NCI-H1048 (cell line): Measurements from ENCODE around the gene SLC25A34.

Source experiments
- DNase-seq: peaks from one replicate; lab custom pipeline; 2025; lab: John Stamatoyannopoulos, UW

Gene SLC25A34

DNA sequence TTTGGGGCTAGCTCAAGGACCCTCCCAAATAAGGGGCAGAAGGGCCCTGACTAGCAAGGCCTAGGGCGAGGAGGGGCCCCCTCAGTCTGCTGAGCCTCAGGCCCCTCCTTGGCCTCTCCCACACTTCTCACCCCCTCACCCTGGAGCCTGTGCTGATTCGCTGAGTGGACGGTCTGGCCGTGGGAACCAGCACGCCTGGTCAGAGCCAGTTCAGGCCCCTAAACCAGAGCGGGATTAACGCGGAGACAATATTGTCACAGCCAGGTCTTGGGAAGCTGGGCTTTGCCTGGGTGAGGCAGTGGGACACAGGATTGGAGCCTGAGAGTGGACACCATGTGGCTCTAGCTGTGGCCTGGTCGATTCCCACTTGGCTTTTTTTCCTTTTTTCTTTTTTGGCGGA is 17.7 kb downstream of the SLC25A34 start:
- no peak for DNase-seq

DNA sequence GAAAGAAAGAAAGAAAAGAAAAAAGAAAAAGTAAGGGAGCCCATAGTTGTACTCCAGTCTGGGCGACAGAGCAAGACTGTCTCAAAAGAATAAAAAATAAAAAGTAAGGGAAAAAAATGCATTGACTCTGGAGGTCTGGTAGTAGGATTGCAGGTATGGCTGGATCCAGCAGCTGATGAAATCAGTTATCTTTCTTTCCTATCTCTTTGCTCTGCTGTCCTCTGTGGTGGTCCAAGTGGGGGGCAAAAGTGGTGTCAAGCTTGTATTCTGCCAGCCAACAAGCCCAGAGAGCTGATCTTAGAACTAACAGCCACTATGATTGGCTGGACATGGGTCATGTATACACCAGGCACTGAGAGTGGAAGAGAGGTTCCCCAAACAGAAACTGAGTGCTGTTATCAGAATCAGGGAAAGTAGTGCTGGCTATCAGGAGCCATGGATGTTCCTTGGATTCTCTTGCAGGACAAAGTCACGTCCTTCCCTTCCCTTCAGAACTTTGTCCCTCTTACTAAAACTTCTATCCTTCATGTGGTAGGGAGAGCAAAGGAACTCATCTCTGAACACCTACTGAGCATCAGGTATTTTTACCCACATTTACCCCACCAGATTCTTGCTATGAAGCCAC is 19.1 kb downstream of the SLC25A34 start:
- DNase-seq: no peak

DNA sequence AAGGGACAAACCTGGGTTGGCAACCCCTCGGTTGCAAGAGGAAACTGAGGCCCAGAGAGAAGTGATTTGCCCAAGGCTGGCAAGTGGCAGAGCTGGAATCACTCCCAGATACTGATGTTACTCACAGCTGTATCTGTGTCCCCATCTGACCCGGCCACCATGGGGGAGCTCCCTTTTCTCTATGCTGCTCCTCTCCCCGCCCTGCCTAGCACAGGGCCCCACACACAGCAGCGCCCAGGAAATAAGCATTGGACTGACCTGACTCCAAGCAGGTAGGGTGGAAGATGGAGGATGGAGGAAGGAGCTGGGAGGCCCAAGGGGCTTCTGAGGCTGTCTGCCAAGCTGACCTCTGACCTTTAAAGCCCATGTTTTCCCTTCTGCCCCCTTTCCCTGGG is 19.6 kb downstream of the SLC25A34 start:
- no peak for DNase-seq

DNA sequence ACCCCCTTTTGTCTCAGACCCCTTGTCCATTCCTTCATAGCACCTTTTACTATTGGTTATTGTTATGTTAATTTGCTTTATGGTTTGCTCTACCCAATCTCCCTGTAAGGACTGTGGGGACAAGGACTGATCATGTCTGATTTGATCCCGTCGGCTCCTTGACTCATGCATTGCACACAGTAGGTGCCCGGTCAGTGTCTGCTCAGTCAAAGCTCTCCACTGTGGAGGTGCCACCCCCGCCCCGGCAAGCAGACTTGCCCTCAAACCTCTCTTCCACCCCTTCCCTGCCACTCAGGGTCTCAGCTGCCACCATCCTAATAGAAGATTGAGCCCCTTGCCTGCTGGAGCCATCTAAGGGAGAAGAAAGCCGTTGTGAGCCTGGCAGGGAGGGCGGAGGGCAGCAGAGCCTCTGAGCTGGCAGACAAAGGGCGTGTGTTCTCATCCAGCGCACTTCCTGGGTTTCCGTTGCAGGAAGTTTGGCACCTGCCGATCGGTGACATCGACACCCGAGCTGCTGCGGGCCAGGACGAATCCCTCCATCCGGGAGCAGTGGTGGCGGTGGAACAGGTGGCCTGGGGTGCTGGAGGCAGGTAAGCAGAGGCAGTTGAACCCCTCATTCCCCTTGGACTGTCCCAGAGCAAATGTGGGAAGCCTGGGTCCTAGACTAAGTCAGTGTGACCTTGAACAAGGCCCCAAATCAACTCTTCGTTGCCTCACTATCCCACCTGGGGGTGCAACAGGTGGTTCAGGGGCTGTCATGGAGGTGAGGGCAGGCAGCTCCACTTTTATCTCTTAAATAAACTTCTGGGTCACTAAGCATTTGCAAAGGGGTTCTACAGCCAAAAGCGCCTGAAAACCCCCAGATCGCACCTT is 20.3 kb downstream of the SLC25A34 start:
- peak; percentile 57 for DNase-seq

DNA sequence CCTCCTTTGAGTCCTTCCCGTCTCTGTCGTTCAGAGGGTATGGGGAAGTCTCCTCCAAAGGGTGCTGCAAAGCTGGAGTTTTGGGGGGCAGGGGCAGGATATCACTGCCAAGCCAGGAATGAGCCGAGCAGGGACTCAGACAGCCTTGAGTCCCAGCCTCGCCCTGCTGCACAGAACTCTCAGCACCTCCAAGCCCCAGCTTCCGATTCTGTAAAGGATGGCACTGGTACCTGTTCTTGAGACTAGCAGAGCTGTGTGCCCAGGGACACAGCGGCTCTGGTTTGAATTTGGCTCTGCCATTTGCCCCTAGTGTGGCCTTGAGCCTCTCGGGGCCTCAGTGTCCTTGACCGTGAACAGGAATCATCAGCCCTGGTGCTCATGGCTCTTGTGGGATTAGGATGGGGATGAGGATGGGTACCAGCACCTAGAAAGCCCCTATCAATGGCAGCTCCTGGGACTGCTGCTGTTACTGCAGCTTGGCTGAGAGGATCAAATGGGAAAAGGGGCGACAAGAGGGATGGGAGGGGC is 21.0 kb downstream of the SLC25A34 start:
- no peak for DNase-seq

DNA sequence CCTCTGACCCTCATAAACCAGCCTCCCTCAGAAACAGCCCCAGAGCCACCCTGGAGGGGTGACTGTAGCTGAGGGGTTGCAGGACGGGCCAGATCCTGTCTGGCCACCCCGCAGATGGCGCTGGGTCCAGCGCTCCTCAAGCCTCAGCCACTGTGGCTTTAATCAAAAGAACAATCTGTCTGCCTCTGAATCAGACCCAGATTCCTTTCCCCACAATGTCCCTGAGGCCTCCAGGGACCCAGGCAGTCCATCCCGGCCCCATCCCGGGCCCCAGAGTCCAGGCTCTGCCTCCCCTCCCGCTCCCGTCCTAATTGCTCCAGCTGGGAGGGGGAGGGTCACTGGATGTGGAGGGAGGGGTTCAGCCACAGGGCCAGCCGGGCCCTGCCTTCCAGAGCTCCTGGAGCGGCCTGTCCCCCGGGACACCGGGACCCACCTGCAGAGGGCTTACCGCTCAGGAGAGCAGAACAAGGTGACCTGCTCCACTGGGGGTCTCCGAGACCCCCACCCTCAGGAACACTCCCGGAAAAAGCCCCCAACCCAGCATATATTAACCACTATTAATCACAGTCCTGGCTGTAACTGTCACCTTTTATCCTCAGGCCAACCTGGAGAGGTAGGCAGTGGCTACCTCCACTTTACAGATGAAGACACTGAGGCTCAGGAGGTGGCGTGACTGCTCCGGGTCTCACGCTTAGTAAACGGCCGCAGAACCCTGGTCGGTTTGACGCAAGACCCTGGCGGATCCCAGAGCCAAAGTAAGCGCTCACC is 21.7 kb downstream of the SLC25A34 start:
- no peak for DNase-seq

DNA sequence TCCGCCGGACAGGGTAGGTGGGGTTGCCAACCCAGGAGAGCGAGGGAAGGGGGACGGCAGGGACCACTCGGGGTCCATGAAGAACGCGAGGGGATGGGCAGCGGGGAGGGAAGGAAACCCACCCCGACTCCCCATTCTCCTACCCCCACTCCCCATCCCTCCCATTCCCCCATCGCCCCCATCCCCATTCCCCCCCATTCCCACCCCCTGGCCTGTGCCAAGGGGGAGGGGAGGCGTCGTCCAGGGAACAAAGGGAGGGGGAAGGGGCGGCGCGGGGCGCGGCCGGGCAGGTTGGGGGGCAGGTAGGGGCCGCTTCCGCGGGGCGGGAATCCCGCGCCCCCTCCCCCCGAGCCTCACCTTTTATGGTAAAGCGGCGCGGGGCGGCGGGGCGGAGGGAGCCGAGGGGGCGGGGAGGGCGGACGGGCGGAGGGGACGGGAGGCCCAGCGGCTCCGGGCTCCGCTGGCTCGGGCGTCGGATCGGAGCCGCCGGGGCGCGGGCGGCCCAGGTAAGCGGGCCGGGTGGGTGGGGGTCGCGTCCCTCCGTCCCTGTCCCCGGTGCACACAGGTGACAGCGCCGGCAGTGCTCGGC is 22.4 kb downstream of the SLC25A34 start, which contains the start of gene FBLIM1:
Gene FBLIM1 (plus strand): TSS at position 453 of the 589 bp plus-strand sequence. CDS start 6,189 bp downstream, outside the sequence.
- DNase-seq: no peak

DNA sequence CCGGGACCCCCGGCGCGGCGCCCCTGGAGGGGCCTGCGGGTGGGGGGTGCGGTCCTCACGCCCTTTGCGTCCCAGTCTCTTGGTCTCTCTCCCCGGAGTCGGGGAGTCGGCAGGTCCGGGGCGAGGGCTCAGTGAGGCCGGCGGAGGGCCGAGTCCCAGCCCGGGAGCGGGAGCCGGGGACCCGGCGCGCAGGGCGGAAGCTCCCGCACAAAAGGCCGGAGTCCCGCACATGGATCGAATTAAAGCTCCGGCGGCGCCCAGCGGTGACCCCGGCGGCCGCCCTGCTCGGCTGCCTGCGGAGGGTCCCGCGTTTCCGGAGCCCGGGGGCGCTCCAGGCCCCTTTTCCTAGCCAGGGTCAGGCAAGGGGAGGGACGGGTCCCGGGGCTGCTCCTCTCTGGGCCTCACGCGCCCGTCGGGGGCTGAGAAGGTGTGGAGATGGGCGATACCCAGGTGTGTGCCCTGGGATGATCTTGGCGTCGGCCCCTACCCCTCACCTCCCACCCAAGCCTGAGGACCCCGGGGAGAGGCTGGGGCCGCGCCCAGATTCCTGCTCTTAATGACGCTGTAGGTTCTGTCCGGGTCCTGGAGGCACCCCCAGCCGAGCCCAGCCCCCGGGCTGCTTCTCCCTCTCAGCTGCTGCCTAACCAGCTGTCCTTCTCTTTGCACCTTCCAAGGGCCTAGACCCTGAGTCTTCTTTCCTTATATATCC is 23.0 kb downstream of the SLC25A34 start:
- no peak for DNase-seq

DNA sequence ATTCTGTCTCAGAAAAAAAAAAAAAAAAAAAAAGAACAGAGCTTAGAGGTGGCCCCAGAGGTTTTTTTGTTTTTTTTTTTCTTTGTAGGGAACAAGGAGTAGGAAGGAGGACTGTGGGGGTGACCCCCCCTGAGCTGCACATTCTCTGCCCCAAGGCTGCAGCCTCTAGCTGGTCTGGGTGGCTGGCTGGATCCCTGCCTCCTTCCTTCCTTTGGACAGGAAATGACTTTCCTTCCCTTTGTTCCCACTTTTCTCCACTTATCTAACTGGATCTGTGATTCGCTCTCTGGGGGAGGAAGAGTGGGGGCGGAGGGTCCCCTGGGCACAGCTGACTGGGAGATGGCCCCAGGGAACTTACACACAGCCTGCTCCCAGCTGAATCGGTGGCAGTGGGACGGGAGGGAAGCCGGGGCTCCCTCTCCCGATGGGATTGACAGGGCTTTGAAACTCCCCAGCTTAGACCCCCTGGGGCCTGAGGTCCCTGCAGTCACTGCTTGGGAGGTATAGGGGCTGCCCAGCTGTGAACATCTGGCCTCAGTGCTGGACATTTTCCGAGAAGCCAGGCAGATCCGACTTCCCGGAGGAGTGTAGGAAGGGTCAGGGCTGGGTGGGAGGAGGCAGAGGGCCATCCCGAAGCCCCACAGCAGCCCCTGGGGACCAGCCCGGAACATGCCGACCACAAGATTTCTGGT is 24.6 kb downstream of the SLC25A34 start:
- DNase-seq: no peak

DNA sequence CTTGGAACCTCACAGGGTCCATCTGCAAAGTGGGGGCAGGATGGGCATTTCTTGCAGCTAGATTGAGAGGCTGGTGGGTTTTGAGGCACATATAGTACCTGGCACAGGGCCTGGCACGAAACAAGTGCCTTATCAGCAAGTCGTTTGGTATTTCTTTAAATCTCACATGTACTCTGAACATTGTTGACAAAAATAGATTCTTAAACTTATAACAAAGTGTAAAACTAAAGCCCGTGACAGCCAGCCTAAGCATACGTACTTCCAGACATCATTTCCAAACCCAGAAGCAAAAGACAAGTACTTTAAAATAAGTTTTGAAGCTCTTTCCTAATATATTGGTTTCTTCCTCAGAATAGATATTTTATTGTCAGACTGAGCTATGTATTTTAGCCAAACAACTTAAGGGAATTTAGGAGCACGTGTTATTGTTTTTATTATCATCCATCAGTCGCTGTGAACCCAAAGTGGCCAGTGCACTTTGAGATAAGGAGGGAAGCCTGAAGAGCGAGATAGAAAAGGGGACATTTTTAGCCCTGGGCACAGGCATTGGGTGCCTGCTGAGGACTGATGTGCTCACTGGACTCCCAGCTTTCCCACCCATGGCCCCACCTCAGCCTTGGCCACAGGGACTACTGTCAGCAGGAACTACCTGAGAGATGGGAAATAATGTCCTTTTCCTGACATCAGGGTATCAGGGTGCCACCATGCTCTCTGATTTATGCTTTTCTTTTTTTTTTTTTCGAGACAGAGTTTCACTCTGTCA is 25.5 kb downstream of the SLC25A34 start:
- no peak for DNase-seq

DNA sequence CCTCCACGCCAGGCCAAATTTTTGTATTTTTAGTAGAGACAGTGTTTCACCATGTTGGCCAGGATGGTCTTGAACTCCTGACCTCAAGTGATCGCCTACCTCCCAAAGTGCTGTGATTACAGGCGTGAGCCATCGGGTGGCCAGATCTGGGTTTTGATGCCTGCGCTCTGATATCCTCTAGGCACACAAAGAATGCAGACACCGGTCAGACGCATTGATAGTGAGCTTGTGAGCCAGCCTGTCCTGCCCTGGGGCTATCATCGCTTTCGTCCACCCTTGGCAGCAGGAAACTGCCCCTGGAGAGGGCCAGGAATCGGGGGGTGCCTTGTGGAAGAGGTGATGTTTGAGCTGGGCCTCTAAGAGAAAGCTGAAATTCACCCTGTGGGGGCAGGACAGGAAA is 26.5 kb downstream of the SLC25A34 start:
- no peak for DNase-seq

DNA sequence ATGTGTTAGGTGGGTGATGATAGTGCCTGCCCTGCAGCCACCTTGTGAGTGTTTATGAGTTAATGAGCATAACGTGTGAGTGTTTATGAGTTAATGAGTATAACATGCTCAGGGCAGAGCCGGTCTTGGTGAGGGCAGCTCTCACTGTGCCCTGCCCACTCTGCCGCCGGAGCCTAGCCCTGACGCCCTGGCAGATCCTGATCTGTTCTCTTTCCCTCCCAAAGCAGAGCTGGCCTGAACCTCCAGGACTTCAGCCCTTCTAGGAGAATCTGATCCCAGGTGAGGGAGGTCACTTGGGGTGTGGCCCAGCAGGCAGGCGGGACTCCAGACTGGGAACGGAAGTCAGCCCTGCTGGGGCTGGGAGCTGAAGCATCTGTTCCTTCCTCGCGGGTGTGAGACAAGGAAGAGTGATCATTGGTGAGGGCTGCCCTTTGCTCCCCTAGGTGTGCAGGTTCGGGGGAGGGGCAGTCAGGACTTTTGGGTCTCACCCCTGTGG is 28.3 kb downstream of the SLC25A34 start:
- no peak for DNase-seq

DNA sequence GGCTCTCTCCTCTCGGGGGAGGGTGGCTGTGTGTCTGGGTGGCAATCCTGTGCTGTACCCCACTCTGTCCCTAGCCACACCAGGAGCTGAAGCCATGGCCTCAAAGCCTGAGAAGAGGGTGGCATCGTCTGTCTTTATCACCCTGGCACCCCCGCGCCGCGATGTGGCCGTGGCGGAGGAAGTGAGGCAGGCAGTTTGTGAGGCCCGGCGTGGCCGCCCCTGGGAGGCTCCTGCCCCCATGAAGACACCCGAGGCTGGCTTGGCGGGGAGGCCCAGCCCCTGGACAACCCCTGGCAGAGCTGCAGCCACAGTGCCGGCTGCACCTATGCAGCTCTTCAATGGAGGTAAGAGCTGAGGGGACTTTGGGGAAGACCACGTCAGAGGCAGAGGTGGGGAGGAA is 28.8 kb downstream of the SLC25A34 start:
- no peak for DNase-seq

DNA sequence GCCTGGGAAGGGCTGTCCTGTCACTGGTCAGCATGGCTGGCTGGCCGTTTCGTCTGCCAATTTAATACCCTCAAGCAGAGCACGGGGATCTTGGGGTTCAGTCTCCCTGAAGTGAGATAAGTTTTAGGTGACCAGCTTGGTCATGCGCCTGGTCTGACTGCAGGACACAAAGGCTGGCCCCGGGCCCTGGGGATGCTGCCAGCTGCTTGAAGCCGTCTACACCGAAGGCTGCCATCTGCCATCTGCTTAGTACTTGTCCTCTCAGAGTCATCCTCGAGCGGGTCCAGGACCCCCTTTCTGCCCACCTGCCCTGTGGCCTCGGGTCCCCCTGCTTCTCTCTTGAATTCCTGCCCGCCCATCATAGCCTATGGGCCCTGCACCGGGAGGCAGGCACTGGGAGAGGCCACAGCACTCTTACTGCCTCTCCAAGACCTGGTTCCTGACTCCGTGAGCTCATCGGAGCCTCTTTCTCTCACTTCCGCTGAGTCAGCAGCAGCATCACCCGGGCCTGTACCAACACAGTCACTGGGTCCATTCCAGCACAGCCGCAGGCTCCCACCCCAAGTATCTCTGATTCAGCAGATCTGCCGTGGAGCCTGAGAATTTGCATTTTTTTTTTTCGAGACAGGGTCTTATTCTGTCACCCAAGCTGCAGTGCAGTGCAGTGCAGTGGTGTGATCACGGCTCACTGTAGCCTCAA is 29.6 kb downstream of the SLC25A34 start:
- no peak for DNase-seq

DNA sequence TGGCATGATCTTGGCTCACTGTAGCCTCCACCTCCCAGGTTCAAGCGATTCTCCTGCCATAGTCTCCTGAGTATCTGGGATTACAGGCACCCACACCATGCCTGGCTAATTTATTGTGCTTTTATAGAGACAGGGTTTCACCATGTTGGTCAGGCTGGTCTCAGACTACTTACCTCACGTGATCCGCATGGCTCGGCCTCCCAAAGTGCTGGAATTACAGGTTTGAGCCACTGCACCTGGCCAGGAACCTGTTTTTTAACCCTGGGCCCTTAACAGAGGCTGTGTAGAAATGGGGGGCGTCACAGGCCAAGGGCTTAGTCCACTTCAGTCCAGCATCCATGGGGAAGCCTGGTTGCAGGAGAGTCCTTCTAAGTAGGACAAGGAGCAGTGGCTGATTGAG is 31.9 kb downstream of the SLC25A34 start:
- DNase-seq: no peak

DNA sequence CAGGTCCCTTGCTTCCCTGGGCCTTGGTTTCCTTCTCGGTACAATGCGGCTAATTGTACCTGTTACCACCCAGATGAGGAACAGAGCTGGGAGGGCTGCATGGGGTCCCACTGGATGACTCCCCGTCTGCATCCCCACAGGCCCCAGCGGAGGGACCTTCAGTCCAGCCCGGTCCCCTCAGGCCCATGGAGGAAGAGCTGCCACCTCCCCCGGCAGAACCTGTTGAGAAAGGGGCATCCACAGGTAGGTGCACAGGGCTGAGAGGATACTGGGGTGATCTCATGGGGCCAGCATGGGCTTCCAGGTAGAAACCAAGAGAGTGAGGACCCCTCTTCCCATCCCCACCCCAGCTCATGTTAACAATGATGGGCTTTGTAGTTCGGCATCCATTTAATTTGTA is 32.3 kb downstream of the SLC25A34 start:
- no peak for DNase-seq

DNA sequence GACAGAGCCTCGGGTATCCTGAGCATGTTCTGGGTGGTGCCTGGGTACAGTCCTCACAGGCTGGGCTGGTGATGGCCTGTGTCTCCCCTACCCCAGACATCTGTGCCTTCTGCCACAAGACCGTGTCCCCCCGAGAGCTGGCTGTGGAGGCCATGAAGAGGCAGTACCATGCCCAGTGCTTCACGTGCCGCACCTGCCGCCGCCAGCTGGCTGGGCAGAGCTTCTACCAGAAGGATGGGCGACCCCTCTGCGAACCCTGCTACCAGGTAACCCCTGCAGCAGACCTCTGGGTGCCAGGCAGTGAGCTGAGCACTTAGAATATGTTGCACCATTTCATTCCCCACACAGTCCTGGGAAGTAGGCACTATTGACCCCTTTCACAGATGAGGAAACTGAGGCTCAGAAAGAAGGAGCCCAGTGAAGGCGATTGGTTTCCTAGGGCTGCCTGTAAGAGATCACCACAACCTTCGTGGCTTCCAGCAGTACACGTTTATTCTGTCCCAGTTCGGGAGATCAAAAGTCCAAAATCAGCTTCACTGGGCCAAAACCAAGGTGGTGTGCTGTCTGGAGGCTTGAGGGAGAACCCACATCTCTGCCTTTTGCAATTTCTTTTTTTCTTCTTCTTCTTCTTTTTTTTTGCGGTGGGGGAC is 34.4 kb downstream of the SLC25A34 start:
- no peak for DNase-seq

DNA sequence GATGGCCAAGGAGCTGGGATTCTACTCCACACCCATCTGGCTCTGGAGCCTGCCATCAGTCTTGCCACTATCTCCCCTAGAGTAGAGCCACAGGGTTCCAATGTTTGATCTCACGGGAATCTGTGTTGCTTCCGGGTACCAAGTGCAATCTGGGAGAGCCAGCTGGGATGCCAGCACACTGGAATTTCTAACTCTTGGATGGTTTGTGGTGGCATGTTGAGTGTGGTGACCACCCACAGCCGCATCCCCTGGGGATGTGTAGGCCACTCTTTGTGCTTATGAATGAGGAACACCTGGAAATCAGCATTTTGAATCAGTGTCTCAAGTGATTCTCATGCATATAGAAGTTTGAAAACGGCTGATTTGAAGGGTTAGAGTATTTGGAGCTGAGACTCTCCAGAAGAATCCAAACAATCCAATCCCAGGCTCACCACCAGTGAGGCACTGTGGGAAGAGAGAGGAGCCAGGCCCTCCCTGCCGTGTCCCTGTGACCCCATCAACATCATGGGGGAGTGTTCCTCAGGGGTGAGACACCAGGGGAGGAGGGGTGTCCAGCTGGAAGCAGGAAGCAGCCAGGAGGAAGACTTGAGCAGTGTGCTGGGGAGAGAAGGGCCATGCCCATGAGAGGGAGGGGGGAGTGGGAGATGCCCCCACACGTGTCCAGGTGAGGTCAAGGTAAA is 35.9 kb downstream of the SLC25A34 start:
- DNase-seq: no peak
